GM23248 (cell line): ENCODE data around the gene CEP85. TPM values are rescaled to one million over a fixed set of nuclear protein-coding genes. Genes with fewer than 3 reads are reported as not detected.
A peak's percentile ranks its signal among the peaks of the same experiment; 100 is the strongest.

ENCODE experiments used
- DNase-seq: peaks from one replicate; pipeline ENCODE4 v3.0.0-alpha.2; 2015
- H2AFZ ChIP-seq: fragments of 200-600 bp; sonication (generic); 2 replicates; pipeline ENCODE4 v1.6.1; 2016; ENCODE audit warnings: antibody characterized with exemption
- H3F3A ChIP-seq: fragments of 200-600 bp; sonication (generic); 2 replicates; pipeline ENCODE4 v1.6.1; 2016; ENCODE audit warnings: mild to moderate bottlenecking, antibody characterized with exemption, mixed run types; ENCODE audit not compliant: insufficient read depth
- H3K27ac ChIP-seq: fragments of 200-600 bp; sonication (generic); 2 replicates; pipeline ENCODE4 v1.5.1; 2016; ENCODE audit warnings: mild to moderate bottlenecking
- H3K27me3 ChIP-seq: fragments of 200-600 bp; sonication (generic); replicated peaks from 2 replicates; pipeline ENCODE4 v1.6.1; 2016; ENCODE audit warnings: mild to moderate bottlenecking; ENCODE audit not compliant: insufficient read depth
- H3K36me3 ChIP-seq: fragments of 200-600 bp; sonication (generic); 2 replicates; pipeline ENCODE4 v1.6.1; 2016; ENCODE audit warnings: low read depth, mild to moderate bottlenecking
- H3K4me1 ChIP-seq: fragments of 200-600 bp; sonication (generic); 2 replicates; pipeline ENCODE4 v1.6.1; 2016; ENCODE audit warnings: mild to moderate bottlenecking; ENCODE audit not compliant: insufficient read depth
- H3K4me2 ChIP-seq: fragments of 200-600 bp; sonication (generic); one replicate; pipeline ENCODE4 v1.6.1; 2016; ENCODE audit warnings: mild to moderate bottlenecking; ENCODE audit not compliant: unreplicated experiment
- H3K4me3 ChIP-seq: fragments of 200-600 bp; sonication (generic); 2 replicates; pipeline ENCODE4 v1.5.1; 2016; ENCODE audit warnings: mild to moderate bottlenecking
- H3K79me2 ChIP-seq: fragments of 200-600 bp; sonication (generic); 2 replicates; pipeline ENCODE4 v1.6.1; 2016; ENCODE audit warnings: mild to moderate bottlenecking; ENCODE audit not compliant: insufficient read depth
- H3K9ac ChIP-seq: fragments of 200-600 bp; sonication (generic); 2 replicates; pipeline ENCODE4 v1.6.1; 2016; ENCODE audit warnings: mild to moderate bottlenecking
- H3K9me2 ChIP-seq: fragments of 200-600 bp; sonication (generic); 2 replicates; pipeline ENCODE4 v1.6.1; 2016; ENCODE audit warnings: mixed run types, mild to moderate bottlenecking, moderate library complexity; ENCODE audit not compliant: insufficient read depth
- H3K9me3 ChIP-seq: fragments of 200-600 bp; sonication (generic); one replicate; pipeline ENCODE4 v1.6.1; 2017; ENCODE audit warnings: low read depth
- H4K20me1 ChIP-seq: fragments of 200-600 bp; sonication (generic); 2 replicates; pipeline ENCODE4 v1.6.0; 2016; ENCODE audit not compliant: insufficient read depth
- EZH2 ChIP-seq: fragments of 200-600 bp; sonication (generic); IDR thresholded peaks from 2 replicates; pipeline ENCODE4 v1.6.1; 2018; ENCODE audit warnings: antibody characterized with exemption, mild to moderate bottlenecking; ENCODE audit not compliant: insufficient read depth, poor library complexity, severe bottlenecking
- EZH2phosphoT487 ChIP-seq: fragments of 200-600 bp; sonication (generic); IDR thresholded peaks from 2 replicates; pipeline ENCODE4 v1.6.1; 2018; ENCODE audit warnings: antibody characterized with exemption, moderate library complexity, mild to moderate bottlenecking, low read depth; ENCODE audit not compliant: insufficient read depth
- WGBS, 2 experiments: methylation state at CpG; one replicate each; pipeline ENCODE4 v1.1.6; 2015 to 2017; ENCODE audit warnings: low lambda C conversion rate in 2 of 2, low coverage in 1 of 2; ENCODE audit errors: missing lambda C conversion rate in 2 of 2; 5-methylcytosine and 5-hydroxymethylcytosine counted together
- in situ Hi-C: fragments of 300-500 bp; cut with MboI; formaldehyde crosslinking; loops from 2 replicates; pipeline ENCODE4 v1.15.0; 2020
- polyA plus RNA-seq: library from polyadenylated mRNA; unstranded; fragments of >200 nt; fragmentation: Nextera tagmentation; extraction: Ambion mirVana; gene quantifications from 2 replicates; pipeline ENCODE4 v1.2.1, GENCODE V29; 2016
- total RNA-seq: library from RNA; depleted of rRNA; stranded (reverse); fragments of >200 nt; shearing (Covaris generic); gene quantifications from 2 replicates; pipeline ENCODE4 v1.2.3, GENCODE V29; 2014

Gene CEP85
- total and polyA plus RNA-seq, 2 experiments from 2014 or later, result 5.0 to 6.2 TPM

DNA sequence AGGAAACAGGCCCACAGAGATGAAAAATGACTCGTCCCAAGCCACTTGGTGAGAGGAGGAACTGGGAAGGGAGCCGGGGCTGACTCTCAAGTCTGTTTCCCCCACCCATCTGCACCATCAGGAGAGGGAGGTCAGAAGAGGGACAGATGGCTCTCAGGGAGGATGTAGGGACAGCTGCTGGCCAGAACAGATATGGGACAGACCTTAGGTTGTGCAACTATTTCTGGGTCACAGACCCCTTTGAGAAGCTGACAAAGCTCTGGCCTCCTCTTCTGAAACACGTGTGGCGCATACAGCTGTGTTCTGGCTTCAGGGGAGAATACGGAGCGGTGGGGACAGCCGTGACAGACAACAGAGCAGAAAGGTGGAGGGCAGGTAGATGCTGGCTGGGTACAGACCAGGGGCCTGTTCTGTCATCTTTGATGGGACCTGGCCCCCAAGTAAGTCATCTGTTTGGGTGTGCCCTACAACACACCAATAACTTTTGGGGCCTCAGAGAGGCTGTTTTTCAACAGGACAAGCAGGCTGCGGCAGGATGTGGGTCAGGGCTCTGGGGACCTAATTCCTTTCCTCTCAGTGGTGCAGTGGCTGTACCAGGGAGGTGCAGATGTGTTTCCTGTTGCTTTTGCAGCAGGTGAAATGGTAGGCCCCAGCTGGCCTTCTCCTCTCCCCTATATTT, 53.2 kb downstream of the CEP85 start:
- Histone ChIP-seq H3K79me2 (peaks cover 12% of the 10 kb centered on the region), H3K4me1 (peaks cover 28% of the 10 kb centered on the region), H3K4me2 (no peak overlapping the region), H2AFZ (no peak overlapping the region), H3K9me2 (no peaks in the 10 kb centered on the region), H4K20me1 (no peaks in the 10 kb centered on the region), H3K27me3 (no peaks in the 10 kb centered on the region), H3K9ac (no peak overlapping the region), H3K27ac (0 out of 2 replicates have a peak overlapping the region, but pooled peaks have one; percentile 24), H3F3A (peaks cover 48% of the 10 kb centered on the region), H3K4me3 (no peak overlapping the region), H3K36me3 (no peaks in the 10 kb centered on the region), H3K9me3 (no peaks in the 10 kb centered on the region)
- TF ChIP-seq EZH2phosphoT487 (no peak), EZH2 (no peak)
- in situ Hi-C loops, result no loop called here
- WGBS, 2 experiments, result 26 to 43% methylated on average over 8 of the region's 8 CpGs
- peak; percentile 57 for DNase-seq

DNA sequence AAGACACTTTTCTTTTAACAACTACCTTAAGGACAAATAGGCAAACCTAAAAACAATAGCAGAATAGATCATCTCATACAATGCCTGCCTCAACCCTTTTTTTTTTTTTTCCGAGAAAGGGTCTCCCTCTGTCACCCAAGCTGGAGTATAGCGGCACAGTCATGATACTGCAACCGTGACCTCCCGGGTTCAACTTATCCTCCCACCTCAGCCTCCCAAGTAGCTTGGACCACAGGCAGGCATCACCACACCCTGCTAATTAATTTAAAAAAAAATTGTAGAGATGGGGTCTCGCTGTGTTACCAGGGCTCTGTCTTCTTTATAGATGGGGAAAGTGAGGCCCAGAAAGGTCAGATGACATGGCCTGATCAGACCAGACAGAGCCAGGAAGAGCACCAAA, 53.8 kb downstream of the CEP85 start:
- in situ Hi-C loops, result no loop called here
- no peaks in the 10 kb centered on the region for H3K9me3 ChIP-seq
- WGBS, 2 experiments, result 90 to 93% methylated on average over 5 of the region's 5 CpGs
- no peak overlapping the region for H3K9ac ChIP-seq
- H3K36me3 ChIP-seq, result no peaks in the 10 kb centered on the region
- no peaks in the 10 kb centered on the region for H3K9me2 ChIP-seq
- peaks cover 45% of the 10 kb centered on the region for H3F3A ChIP-seq
- no peak for DNase-seq
- no peak overlapping the region for H2AFZ ChIP-seq
- H3K4me3 ChIP-seq, result no peak overlapping the region
- peaks cover 24% of the 10 kb centered on the region for H3K4me1 ChIP-seq
- no peaks in the 10 kb centered on the region for H3K27me3 ChIP-seq
- H4K20me1 ChIP-seq, result no peaks in the 10 kb centered on the region
- H3K4me2 ChIP-seq, result no peak overlapping the region
- no peak overlapping the region for H3K27ac ChIP-seq
- TF ChIP-seq EZH2, result no peak
- TF ChIP-seq EZH2phosphoT487, result no peak
- H3K79me2 ChIP-seq, result peaks cover 5% of the 10 kb centered on the region

DNA sequence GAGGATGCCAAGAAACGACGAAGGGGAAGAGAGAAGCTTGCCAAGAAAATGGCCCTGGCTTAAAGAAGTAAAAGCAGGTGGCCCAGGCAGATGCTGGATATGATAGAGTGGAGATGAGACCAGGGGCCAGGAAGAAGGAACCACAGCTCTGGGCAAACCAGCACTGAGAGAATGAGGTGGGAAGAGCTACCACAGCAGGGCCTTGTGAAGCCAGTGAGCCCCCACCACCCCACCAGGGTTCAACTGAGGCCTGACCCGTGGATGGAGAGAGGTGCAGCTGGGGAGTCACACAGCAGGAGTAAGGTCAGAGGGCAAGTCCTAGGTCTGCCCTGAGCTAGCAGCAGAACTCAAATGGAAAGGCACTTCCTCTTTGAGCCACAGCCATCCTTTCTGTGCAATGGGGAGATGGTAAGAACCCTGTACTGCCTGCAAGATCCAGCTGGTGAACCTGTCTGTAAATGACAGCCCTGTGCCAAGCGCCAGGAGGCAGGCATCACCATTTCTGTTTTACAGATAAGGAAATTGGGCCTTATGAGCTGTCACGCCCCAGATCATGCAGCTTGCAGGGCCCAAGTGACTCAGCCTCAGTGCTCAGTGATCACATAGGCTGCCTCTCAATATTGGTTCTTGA, 54.4 kb downstream of the CEP85 start:
- no peak overlapping the region for H3K4me2 ChIP-seq
- peaks cover 17% of the 10 kb centered on the region for H3K4me1 ChIP-seq
- no peaks in the 10 kb centered on the region for H3K36me3 ChIP-seq
- H3F3A ChIP-seq, result peaks cover 38% of the 10 kb centered on the region
- no peak overlapping the region for H3K9ac ChIP-seq
- H3K79me2 ChIP-seq, result no peaks in the 10 kb centered on the region; the same call in 1 of the 2 replicates
- H4K20me1 ChIP-seq, result no peaks in the 10 kb centered on the region
- no peak overlapping the region for H2AFZ ChIP-seq
- in situ Hi-C loops, result no loop called here
- no peaks in the 10 kb centered on the region for H3K9me2 ChIP-seq
- 71 to 73% methylated on average over 5 of the region's 5 CpGs for WGBS, 2 experiments
- TF ChIP-seq EZH2 (no peak), EZH2phosphoT487 (no peak)
- no peak overlapping the region for H3K27ac ChIP-seq
- no peaks in the 10 kb centered on the region for H3K9me3 ChIP-seq
- no peak overlapping the region for H3K4me3 ChIP-seq
- DNase-seq, result peak; percentile 44
- no peaks in the 10 kb centered on the region for H3K27me3 ChIP-seq

DNA sequence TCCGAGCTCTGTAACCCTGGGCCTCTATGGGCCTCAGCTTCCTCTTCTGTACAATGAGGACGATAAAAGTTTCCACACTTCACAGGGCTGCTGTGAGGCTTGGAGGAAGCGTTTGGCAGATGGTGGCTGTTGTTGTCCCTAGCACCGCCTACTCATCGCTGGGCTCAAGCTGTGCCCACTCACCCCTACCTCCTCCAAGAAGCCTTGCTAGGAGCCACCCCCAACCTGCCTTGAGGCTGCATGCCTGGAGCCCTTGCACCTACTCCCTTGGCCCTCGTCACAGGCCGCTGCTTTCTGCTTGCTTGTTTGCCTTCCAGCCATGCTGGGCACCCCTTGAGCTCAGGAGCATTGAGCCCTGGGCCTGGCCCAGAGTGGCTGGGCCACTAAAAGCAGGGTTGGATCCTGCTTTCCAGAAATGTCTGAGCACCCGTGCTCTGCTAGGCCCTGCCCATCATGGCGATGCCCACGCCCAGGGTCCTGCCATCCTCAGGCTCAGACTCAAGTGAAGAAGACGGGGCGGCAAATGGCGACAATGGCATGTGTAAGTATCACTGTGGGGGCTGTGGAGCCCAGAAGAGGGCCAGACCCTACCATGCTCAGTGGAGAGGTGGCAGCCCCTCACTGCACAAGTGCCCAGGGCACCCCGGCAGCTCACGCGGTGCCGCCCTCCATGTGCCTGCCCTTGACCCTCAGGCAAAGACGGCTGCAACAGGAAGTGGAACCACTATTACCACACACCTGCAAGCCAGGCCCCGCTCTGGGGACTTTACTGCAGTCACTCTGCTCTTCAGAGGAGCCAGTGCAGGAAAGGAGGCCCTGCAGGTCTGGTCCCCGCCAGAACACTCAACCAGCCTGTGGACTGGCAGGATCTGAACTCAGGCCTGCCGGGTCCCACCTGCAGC, 55.4 kb downstream of the CEP85 start:
- no peaks in the 10 kb centered on the region for H3K36me3 ChIP-seq
- H3F3A ChIP-seq, result peaks cover 29% of the 10 kb centered on the region
- in situ Hi-C loops, result no loop called here
- no peak overlapping the region for H2AFZ ChIP-seq
- no peaks in the 10 kb centered on the region for H3K9me3 ChIP-seq
- H3K27me3 ChIP-seq, result no peaks in the 10 kb centered on the region
- DNase-seq, result no peak
- H3K9ac ChIP-seq, result no peak overlapping the region
- H3K4me1 ChIP-seq, result peaks cover 8% of the 10 kb centered on the region
- H3K4me2 ChIP-seq, result no peak overlapping the region
- no peaks in the 10 kb centered on the region for H3K9me2 ChIP-seq
- H3K4me3 ChIP-seq, result no peak overlapping the region
- no peaks in the 10 kb centered on the region for H4K20me1 ChIP-seq
- H3K79me2 ChIP-seq, result no peaks in the 10 kb centered on the region
- 92 to 93% methylated on average over 20 to 21 of the region's 21 CpGs for WGBS, 2 experiments
- TF ChIP-seq EZH2, result no peak
- no peak for TF ChIP-seq EZH2phosphoT487
- no peak overlapping the region for H3K27ac ChIP-seq
